Thymus (tissue), 11 donors: ENCODE results near the gene LIPK. TPM values are rescaled to one million over a fixed set of nuclear protein-coding genes. Genes with fewer than 3 reads are reported as not detected.
"Not testable (repeated sequence)": the region's sequence is repeated elsewhere in the genome, so short reads cannot be mapped to it uniquely, and the experiment has no call there.

Source experiments
- DNase-seq, 9 donors: peaks; one replicate each; pipeline ENCODE4 v3.0.0-alpha.2; 2013; ENCODE audit warnings: low spot score in 9 of 9, low read depth in 6 of 9, missing footprints in 1 of 9
- H3K27ac ChIP-seq, 2 donors: one replicate each; pipeline ENCODE4 v1.5.1; 2013; ENCODE audit warnings: control low read depth in 1 of 2, low read depth in 1 of 2, low read length in 1 of 2, mild to moderate bottlenecking in 1 of 2, moderate library complexity in 1 of 2
- H3K27me3 ChIP-seq, 2 donors: one replicate each; pipeline ENCODE4 v1.5.1; 2013; ENCODE audit warnings: low read length in 1 of 2; ENCODE audit not compliant: control insufficient read depth in 2 of 2, insufficient read depth in 1 of 2
- H3K36me3 ChIP-seq, 2 donors: one replicate each; pipeline ENCODE4 v1.5.1; 2013; ENCODE audit warnings: low read length in 1 of 2, mild to moderate bottlenecking in 1 of 2, moderate library complexity in 1 of 2; ENCODE audit not compliant: control insufficient read depth in 2 of 2, insufficient read depth in 2 of 2
- H3K4me1 ChIP-seq, 2 donors: one replicate each; pipeline ENCODE4 v1.5.1; 2013; ENCODE audit warnings: low read length in 2 of 2; ENCODE audit not compliant: control insufficient read depth in 2 of 2, insufficient read depth in 2 of 2
- H3K4me3 ChIP-seq, 2 donors: one replicate each; pipeline ENCODE4 v1.5.1; 2013; ENCODE audit warnings: low read length in 2 of 2, control low read depth in 1 of 2, mild to moderate bottlenecking in 1 of 2
- H3K9me3 ChIP-seq, 2 donors: one replicate each; pipeline ENCODE4 v1.5.1; 2013; ENCODE audit warnings: low read length in 1 of 2, mild to moderate bottlenecking in 1 of 2; ENCODE audit not compliant: control insufficient read depth in 2 of 2, insufficient read depth in 1 of 2
- WGBS: extraction: QIAGEN DNeasy Blood & Tissue Kit; methylation state at CpG from one replicate; pipeline ENCODE4 v1.1.7; 2013; 5-methylcytosine and 5-hydroxymethylcytosine counted together
- polyA plus RNA-seq: library from polyadenylated mRNA; stranded (reverse); fragments of 200-250 nt; gene quantifications from one replicate; pipeline ENCODE4 v1.2.3, GENCODE V29; 2013
- total RNA-seq: library from RNA; stranded (reverse); fragments of 120-200 nt; gene quantifications from one replicate; pipeline ENCODE4 v1.2.4, GENCODE V29; 2013
- donor health status: healthy.

Gene LIPK
- total and polyA plus RNA-seq, 2 donors: 0.33 to 1.5 TPM

- 93% methylated on average over 2 of the region's 2 CpGs for WGBS
- Histone ChIP-seq H3K9me3 (no peaks in the 10 kb centered on the region), H3K4me3 (no peak overlapping the region), H3K27me3 (no peaks in the 10 kb centered on the region), H3K4me1 (no peaks in the 10 kb centered on the region), H3K36me3 (no peaks in the 10 kb centered on the region), H3K27ac (no peak overlapping the region)
- DNase-seq: no peak
Measured at GRCh38 chr10:88707429-88708155, 1.5 kb downstream of the LIPK start.

- not testable (repeated sequence) for H3K27me3 ChIP-seq, H3K9me3 ChIP-seq, H3K4me3 ChIP-seq, H3K4me1 ChIP-seq, DNase-seq, H3K36me3 ChIP-seq, H3K27ac ChIP-seq
- WGBS: 83% methylated on average over 6 of the region's 6 CpGs
Measured at GRCh38 chr10:88709361-88709760, 3.3 kb downstream of the LIPK start.

DNA sequence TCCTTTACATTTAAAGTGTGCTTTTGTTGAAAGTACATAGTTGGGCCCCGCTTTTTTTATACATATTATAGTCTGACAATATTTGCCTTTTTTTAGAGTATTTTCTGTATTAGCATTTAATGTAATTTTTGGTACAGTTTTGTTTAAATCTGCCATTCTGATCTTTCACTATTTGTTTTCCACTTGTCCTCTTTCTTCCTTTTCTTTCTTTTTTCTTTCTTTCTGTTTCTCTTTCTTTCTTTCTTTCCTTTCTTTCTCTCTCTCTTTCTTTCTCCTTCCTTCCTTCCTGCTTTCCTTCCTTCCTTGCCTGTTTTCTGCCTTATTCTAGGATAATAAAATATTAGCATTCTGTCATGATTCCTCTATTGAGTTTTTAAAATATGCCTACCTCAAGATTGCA, 9.5 kb downstream of the LIPK start:
- Histone ChIP-seq H3K9me3 (no peaks in the 10 kb centered on the region), H3K4me3 (no peak overlapping the region), H3K27ac (no peak overlapping the region), H3K36me3 (no peaks in the 10 kb centered on the region), H3K4me1 (no peaks in the 10 kb centered on the region), H3K27me3 (no peaks in the 10 kb centered on the region)
- WGBS: 99% methylated on average over 1 of the region's 1 CpG
- no peak for DNase-seq

DNA sequence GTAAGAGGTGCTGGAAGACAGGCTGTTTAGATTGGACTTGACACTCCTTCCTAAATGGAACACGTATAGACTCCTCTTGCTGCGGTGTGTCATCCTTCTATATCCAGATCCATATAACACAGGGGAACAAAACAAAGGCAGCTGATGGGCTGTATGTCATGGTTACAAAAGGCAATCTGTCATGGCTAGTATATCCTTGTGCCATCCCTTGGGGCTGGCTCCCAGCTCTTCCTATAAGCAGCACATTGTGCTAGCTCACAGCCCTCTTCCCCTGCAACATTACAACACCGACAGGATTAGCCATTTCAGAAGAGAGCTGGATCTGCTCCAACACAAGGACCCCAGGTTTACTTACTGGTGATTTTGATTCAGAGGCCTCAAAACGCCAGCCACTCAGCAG, 15.3 kb downstream of the LIPK start:
- no peak overlapping the region for H3K27ac ChIP-seq
- 96% methylated on average over 4 of the region's 4 CpGs for WGBS
- no peaks in the 10 kb centered on the region for H3K4me1 ChIP-seq
- DNase-seq: no peak
- no peak overlapping the region for H3K4me3 ChIP-seq
- no peaks in the 10 kb centered on the region for H3K9me3 ChIP-seq
- no peaks in the 10 kb centered on the region for H3K36me3 ChIP-seq
- no peaks in the 10 kb centered on the region for H3K27me3 ChIP-seq

DNA sequence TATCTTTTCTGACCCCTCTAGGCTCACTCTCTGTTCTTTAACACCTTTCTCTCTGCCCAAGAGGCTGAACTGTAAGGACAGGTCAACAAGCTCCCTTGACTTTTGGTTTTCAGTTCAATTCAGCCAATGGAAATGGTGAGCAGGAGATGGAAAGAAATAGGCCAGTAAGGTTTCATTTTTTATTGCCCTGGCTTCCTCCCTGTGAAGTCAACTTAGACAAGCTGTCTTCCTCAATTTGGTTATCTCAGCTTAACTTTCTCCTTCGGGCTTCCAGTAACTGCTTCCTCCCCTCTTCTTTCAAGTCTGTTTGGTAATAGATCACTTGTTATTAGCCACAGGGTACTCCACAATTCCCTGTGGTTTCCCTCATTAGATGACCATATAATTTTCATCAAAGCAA, 19.7 kb downstream of the LIPK start:
- Histone ChIP-seq H3K9me3 (no peaks in the 10 kb centered on the region), H3K27me3 (no peaks in the 10 kb centered on the region), H3K36me3 (no peaks in the 10 kb centered on the region), H3K4me3 (no peak overlapping the region), H3K27ac (no peak overlapping the region), H3K4me1 (no peaks in the 10 kb centered on the region)
- WGBS: 8% methylated on average over 1 of the region's 1 CpG
- DNase-seq: no peak

DNA sequence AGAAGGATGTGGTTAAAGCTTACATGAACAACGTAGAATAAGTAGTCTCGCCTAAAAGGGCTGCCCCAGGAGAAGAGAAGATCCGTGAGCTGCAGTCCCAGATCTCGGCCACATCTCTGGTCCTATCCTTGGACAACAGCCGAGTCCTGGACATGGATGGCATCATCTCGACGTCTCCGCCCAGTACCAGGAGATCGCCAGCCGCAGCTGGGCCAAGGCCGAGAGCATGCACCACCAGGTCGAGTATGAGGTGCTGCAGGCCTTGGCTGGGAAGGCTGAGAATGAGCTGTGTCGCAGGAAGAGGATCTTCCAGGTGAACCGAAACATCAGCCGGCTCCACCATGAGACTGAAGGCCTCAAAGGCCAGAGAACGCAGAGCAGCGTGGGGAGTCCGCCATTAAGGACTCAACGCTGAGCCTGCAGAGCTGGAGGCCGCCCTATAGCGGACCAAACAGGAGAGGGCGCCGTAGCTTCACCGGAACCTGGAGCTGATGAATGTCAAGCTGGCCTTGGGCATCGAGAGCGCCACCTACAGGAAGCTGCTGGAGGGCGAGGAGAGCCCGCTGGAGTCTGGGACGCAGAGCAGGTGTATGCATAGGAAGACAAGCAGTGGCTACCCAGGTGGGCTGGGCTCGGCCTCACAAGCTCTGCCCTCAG, 22.2 kb downstream of the LIPK start:
- DNase-seq: peak in 3 of 9 donors; percentile 9 to 26 (median 12)
- Histone ChIP-seq H3K4me3 (no peak overlapping the region), H3K27ac (no peak overlapping the region), H3K27me3 (no peaks in the 10 kb centered on the region), H3K9me3 (no peaks in the 10 kb centered on the region), H3K36me3 (no peaks in the 10 kb centered on the region), H3K4me1 (no peaks in the 10 kb centered on the region)
- WGBS: 92% methylated on average over 30 of the region's 30 CpGs

DNA sequence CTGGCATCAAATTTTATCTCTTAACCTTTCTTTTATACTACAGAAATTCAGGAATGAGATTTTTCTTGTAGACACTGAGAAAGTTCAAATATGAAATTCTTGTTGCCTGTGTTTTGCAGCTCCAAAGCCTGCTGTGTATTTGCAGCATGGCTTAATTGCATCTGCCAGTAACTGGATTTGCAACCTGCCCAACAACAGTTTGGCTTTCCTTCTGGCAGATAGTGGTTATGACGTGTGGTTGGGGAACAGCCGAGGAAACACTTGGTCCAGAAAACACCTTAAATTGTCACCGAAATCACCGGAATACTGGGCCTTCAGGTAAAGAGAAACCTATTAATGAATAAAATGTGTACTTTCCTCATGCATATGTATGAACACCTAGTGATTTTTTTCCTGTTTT, 24.8 kb downstream of the LIPK start:
- H3K4me1 ChIP-seq: no peaks in the 10 kb centered on the region
- DNase-seq: no peak
- 95% methylated on average over 4 of the region's 4 CpGs for WGBS

DNA sequence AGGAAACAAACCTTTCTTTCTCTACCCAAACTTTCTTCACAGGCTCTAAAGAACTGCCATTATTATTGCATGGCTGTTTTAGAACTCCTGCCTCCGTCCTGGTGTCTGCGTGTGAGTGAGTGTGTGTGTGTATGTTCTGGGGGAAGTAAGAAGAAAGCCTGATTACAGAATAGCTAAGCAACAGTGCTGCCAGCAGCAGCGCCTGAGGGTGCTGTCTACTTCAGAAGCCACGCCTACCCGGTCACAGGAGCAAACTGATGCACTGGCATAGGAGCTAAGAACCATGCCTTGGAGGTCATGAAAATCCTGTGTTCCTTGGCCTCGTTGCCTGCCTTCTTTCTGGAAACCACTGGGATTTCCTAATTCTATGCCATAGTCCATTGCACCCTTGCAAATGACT, 25.2 kb downstream of the LIPK start:
- WGBS: 44% methylated on average over 6 of the region's 6 CpGs
- H3K4me1 ChIP-seq: no peaks in the 10 kb centered on the region
- H3K27ac ChIP-seq: no peak overlapping the region
- H3K4me3 ChIP-seq: no peak overlapping the region
- H3K36me3 ChIP-seq: no peaks in the 10 kb centered on the region
- H3K9me3 ChIP-seq: no peaks in the 10 kb centered on the region
- no peaks in the 10 kb centered on the region for H3K27me3 ChIP-seq
- DNase-seq: peak in 4 of 9 donors; percentile 9 to 38 (median 20)

More for the DNA sequence above, 24.8 kb downstream of the LIPK start:
- Histone ChIP-seq H3K4me3 (no peak overlapping the region), H3K27me3 (no peaks in the 10 kb centered on the region), H3K27ac (no peak overlapping the region), H3K36me3 (no peaks in the 10 kb centered on the region), H3K9me3 (no peaks in the 10 kb centered on the region)

- Histone ChIP-seq H3K4me3 (no peak overlapping the region), H3K27me3 (no peaks in the 10 kb centered on the region), H3K36me3 (no peaks in the 10 kb centered on the region), H3K9me3 (no peaks in the 10 kb centered on the region), H3K4me1 (no peaks in the 10 kb centered on the region), H3K27ac (no peak overlapping the region)
- 93% methylated on average over 2 of the region's 2 CpGs for WGBS
- no peak for DNase-seq
Measured at GRCh38 chr10:88733215-88733614, 27.2 kb downstream of the LIPK start.
